Measurements from ENCODE around the gene GPATCH2.

GPATCH2 gene

DNA sequence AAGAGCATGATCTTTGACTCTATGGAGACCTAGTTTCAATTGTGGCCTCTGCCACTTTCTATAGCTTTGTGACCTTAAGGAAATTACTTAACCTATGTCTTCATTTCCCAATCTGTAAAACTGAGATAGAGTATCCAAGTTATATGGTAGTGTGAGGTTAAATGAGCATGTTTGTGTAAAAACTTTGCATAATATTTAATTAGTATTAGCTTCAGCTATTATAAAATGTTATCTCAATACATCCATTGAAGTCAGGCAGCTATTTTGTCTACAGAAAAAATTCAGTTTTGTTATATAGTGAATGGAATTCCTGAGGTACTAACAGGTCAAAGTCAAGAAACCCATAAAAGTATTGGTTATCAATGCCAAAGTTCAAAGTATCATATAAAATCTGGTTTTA, 53.6 kb downstream of the GPATCH2 start:
- DNase-seq: no peak

DNA sequence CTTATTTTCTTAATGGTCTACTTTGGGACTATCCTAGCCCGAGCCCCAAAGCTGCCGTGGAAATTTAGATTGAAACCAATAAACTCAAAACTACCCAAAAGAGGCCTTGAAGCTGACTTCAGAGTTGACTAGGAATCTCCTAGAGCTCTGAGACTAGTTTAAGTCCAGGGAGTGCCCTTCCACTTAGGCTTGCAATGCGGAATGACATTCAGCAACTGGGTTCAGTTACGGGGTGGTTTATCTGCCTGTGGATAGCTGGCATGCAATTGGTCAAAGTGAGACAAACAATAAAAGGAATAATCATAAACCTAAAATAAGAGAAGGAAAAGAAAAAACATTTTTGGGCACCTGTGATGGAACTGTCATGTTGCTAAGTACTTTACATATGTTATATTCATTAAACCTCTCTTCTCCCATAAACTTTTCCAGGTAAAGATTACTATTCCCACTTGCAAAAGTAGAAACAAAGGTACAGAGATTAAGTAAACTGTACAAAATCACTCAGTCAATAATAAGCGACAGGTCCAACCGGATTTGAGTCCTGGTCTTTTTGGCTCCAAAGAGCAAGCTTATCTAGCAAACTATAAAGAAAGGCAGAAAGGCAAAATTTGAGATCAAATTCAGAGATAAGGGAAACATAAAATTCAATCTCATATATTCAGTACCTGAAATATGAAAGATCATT, 56.5 kb downstream of the GPATCH2 start:
- no peak for DNase-seq

DNA sequence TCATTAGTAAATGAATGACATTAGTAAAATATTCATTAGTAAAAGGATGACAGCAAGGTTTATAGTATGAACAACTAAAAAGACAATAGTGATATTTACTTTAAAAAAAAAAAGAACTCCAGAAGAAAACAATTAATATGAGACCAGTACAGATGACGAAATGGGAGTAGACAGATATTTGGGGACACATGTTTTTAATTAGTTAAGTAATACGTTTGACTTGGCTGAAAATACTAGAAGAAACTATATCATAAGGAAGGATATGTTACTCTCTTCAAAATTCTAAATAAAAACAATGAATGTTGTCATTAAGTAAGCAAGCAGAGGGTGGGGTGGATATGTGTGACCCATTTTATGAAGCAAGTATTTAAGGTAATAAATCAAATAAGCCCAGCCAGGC, 61.9 kb downstream of the GPATCH2 start:
- no peak for DNase-seq

DNA sequence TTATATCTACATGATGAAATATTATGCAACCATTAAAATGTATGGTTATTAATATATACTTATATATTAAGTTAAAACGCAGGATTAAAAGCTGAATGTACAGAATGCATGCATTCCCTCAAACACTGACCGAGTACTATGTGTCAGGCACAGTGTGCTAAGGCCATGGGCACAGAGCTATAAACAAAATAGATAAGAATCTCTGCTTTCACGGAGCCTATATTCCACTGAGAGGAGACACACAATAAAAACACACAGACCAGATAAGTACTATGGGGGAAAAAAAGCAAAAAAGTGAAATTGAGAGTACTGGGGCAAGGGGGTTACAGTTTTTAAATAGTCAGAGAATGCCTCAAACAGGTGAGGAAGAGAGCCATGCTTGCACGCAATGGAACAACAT, 62.7 kb downstream of the GPATCH2 start:
- no peak for DNase-seq

DNA sequence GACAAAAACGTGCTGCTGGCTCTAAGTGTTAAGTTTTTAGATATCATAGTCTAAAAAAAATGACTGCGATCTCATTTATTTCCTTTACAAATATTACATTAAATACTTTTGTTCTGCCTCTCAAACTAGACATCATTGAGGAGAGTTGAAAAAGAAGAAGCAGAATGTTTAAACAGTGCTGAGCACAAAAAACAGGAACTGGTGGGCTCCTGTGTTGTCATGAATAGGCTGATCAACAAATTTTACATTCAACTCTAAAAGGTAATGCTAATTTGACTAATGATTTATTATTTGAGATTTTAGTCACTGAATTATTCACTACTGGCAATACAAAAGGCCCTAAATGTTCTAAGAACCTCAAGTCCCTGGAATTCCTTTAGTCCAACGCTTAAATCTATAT, 66.1 kb downstream of the GPATCH2 start:
- no peak for DNase-seq

DNA sequence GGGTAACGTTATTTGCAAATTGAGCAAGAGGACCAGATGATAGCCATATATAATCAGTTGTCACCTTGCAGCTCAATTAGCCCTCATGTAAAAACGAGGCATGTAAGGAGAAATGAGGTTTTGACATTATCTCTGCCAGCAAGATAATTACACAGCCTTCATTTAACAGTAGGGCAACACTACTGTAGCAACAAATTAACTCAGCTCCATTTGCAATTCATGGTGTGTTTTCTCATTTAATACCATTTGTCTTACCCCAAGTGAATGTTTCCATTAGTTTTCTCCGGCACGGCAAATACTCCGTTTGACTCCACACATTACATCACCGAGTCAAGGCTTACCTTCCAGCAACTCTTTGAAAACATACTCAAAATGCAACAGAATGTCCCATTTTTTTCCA, 66.7 kb downstream of the GPATCH2 start:
- no peak for DNase-seq

DNA sequence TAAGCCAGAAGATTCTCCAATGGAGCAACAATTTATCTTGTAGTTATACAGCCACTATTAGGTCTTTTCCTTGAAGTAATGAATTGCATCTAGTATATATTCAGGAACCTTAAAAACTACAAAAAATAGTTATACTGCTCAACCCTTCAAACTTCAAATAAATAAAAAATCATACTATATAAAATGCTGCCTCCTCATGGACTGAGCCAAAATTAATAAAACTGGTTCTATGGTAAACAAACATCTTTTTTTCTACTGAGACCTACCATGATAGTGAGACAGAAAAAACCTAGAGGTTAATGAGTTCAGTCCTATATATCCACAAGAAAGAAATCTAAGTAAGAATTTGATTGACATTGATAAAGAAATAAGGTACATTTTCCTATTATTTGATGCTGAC, 67.7 kb downstream of the GPATCH2 start:
- no peak for DNase-seq

DNA sequence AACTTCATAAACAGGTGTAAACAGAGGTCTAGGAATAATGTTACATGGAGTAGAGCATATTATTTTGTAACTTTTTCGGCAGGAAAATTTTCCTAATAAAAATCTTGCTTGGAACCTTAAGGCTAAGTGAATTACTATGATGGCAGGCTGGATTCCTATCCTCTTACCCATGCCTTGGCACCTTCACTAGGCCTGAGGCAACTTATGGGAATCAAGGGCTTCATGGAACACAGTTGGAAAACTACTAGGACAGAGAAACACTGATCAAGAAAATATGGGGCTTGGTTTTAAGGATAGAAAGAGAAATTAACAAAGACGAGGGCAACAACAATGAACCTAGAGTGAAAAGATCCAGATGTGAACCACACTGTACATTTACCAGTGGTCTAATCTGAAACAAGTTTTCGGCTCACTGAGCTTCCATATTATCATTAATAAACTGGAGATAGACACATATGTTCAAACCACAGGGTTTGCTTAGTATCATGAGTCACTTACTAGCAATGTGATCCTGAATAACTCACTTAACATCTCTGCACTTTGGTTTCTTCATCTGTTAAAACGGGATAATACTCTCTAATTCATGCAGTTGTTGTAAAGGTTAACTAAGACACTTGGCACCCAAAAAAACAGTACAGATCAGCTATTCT, 68.5 kb downstream of the GPATCH2 start:
- no peak for DNase-seq

DNA sequence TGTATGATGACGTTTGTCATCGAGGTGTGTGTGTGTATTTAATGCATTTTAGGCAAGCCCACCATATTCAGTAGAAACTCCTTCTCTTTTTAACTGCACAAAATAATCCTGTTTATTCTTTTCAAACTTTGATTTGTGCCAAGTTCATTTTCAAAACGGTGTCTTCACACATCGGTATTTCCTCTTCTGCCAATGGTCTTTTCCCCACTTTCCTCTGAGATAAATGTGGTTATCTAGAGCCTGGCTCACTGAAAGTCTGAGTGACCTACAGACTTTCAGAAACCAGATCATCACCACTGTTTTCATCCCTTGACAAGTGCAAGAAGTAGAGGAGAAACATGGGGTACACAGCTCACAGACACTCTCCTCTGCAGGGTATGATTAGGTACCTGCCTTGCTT, 69.4 kb downstream of the GPATCH2 start:
- no peak for DNase-seq

DNA sequence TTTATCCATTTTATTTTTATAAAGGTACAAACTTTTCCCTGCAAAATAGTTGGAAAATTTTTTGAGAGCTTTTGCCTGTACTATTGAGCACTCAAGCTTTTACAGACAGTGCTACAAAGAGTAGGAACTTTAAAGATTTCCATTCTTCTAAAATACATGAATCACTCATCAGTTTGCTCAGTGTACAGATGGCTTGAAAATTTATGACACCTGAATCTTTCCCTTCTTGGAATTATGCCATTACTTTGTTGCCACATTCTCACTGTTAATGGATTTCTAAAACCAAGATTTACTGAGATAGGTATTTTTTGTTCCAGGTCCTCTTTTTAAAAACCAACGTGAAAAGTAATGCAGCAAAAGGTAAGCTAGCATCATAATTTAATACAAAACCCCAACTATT, 76.0 kb downstream of the GPATCH2 start:
- DNase-seq: no peak

DNA sequence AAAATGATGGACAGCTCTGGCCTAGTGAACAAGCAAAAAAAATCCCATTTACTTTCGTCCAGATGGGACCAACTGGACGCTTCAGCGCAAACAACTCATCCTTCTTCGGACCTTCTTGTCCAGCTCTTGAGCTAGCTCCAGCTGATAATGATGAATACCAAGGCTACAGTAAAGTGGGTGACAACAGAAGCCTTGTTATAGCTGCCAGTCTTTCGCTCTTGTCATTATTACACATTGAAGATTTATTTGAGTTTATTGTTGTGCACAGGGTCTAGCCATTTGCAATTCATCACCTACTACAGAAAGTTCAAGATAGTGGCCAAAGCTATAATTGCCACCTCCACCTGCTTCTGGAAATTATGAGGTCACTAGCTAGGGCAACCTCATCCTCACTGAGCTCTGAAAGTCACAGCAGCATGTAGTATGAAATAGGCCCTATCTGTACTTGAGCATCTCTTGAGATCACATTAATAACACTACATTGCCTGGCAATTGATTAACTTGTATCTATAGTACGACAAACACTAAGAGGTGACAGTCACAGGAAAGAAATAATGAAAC, 76.9 kb downstream of the GPATCH2 start:
- DNase-seq: peak; percentile 65

DNA sequence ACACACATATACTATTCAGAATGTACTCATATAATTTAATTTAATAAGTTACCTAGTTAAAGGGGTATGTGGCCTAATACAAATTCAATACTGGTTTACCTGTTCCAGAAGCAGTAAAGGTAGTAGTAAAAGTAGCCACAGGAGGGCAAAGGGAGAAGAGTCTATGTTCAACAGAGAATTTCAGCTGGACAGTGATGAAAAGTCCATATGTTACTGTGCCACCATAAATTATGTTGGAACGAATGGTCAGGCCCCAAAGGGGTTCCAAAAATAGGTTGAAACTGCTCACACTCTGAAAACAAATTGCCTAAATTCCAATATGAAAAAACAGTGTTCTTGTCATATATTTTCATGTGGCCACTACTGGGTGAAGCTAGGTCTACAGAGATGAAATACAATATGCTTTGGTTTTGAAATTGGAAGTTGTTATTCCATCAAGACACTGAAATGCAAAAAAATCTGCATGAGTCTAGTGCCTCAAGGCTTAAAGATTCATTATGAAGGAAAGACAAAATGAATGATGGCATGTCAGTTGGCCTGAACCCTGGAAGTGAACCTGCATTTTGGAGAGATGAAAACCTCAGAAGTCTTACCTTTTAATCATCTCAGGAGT, 78.4 kb downstream of the GPATCH2 start:
- no peak for DNase-seq

DNA sequence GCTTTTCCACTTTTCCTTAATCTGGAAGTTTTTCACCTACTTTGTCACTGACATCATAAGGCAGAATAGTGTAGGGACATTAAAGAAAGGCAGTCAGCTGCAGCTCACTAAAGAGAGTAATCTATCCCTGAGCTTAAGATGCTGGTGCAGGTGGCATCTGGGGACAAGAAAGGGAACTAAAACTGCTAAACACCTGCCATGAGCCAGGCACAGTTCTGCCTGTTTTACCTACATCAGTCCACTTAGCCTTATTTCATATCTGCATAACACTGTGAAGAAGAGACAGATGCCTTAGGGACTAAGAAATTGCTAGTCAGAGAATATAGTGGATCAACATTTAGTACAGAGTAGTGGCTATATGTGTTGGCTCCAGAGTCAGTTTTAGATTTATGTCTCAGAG, 88.1 kb downstream of the GPATCH2 start:
- peak; percentile 46 for DNase-seq

DNA sequence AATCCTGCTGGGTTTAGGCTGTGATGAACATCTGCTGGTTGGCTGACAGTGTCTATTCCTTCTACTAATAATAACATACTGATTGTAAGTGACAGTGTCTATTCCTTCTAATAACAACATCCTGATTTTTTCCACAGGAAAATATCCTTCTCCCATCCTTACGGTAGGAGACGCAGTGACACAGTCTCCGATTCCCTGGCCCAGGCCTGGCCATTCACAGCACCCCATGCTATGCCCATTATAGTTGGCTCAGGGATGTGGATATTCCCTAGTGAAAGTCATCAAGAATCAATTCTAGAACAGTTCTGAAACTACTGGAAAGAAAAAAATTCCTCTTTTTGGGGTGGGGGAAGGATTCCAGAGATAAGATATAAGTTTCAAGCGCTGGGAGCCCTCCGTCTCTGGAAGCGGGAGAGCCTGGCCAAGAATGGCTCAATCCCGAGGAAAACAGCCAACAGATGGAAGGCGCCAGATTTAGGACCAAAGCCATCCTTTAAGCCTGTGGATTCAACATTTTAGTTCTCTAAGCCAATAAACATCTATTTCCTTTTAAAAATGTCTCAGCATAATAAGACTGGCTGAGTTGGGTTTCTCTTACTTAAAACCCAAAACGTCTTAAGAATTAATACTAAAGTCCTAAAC, 88.6 kb downstream of the GPATCH2 start:
- DNase-seq: no peak

DNA sequence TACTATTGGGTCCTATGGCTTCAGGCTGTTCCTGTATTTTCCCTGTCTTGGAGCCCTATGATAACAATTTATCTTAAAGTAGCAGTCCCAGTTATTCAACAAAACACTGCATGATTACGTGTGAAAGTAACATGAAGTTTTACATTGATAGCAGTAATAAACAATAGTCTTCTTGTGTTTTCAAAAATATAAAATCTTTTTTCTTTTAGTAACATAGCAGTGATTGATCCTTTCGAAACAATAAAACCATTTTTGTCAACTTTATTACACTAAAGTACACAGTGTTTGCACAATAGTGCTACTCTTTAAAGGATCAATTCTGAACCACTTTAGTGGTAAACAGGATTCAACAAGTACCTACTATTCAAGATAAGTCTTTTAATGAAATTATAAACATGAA, 90.6 kb downstream of the GPATCH2 start:
- no peak for DNase-seq

DNA sequence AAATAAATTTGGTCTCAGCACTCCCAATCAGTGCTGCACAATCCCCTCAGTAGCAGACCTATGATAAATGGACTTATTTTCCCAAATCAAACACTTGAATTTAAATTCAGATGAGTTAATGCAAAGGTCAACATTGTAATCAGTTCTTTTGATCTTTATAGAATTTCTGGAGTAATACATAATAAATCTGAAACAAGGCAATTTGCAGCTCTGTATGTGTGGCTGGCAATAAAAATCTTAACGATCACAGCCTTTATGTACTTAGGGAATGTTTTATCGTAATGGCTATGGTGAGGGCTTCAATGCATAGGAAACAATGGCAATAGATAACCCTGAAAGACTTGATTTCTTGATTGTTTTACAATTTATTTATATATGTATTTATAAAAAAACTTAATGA, 91.4 kb downstream of the GPATCH2 start:
- no peak for DNase-seq

DNA sequence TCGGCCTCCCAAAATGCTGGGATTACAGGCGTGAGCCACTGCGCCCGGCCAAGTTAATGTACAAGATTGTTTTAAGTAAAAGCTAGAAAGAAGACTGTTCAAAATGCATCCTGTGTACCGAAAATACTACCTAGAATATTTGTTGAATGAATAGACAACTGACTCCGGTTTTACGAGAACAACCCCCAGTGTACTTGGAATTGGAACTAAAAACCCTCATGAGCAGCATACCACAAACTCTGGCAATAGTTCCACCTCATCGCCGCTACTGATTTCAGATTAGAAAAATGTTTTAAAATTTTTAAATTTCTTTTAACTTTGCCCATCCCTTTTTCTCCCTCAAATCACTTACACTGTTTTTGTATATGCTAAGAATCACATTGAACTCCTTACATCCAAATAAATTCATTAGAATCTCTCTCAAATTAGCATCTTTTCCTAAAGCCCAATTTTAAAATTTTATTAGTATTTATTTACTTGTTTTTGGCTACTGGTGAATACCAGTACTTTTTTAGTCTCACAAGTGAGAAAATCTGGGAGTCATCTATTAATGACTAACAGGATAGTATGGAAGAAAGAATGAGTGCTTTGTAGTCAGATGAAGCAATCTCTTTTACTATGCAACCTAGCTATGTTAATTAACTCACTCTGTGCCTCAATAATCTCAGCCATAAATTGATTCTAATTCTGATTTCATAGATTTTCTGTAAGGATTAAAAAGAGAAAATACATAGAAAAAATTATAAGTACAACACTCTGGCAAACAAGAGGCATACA, 95.1 kb downstream of the GPATCH2 start:
- DNase-seq: no peak

DNA sequence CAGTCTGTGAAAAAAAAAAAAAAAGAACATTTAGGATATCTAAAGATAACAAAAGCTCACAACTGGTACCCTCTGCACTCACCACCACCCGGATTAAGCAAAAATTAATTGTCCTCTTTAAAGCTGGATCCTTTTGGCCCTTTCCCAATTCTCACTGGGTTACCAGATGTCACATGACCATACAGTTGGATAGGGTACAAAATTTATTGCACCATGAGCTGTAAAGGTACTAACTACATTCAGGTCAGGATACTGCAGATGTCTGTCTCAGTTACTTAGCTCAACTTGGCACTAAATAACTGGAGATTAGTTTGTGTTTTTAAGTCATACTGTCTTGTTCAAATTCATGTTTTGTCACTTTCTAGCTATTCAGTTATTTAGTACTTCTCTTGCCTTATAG, 96.3 kb downstream of the GPATCH2 start:
- DNase-seq: peak; percentile 17

DNA sequence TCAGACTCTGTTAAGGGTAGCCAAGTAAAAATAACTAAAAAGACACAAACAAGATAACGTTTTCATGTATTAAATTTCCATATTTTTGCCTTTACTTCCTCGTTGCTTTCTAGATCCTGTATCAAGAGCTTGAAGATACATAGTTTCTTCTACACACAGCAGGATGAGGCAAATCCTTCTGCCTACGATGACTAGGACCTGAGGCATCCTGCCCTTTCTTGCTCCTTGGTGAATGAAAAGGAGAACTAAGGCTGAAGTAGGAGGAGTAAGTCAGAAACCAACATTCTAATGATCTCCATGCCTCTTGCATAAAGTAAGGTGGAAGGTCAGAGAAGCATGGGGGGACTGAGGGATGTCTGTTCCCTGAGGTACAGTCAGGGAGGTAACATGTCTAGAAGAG, 102.6 kb downstream of the GPATCH2 start:
- DNase-seq: no peak

DNA sequence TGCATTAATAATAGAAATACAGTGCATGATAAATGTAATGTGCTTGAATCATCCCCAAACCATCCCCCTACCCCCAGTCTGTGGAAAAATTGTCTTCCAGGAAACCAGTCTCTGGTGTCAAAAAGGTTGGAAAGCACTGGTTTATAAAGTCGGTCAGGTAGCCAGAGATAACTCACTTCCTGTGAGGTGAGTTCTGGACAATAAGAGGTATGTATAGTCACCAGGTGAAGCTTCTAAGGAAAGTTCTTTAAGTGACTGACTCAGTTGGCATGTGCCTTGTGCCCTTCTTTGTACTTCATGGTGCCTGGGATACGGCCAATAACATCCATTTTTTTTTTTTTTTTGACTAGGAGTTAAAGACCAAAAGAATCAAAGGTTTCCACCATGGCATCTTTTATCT, 103.7 kb downstream of the GPATCH2 start:
- no peak for DNase-seq

DNA sequence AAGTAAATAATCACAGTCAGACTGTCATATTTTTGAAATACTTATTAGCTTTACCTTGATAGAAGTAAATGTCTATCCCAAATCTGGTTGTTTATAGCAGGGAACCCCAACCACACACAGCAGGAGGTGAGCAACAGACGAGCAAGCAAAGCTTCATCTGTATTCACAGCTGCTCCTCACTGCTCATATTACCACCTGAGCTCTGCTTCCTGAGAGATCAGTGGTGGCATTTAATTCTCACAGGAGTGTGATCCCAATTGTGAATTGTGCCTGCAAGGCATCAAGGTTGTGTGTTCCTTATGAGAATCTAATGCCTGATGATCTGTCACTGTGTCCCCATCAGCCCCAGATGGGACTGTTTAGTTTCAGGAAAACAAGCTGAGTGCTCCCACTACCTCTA, 104.3 kb downstream of the GPATCH2 start:
- DNase-seq: no peak

DNA sequence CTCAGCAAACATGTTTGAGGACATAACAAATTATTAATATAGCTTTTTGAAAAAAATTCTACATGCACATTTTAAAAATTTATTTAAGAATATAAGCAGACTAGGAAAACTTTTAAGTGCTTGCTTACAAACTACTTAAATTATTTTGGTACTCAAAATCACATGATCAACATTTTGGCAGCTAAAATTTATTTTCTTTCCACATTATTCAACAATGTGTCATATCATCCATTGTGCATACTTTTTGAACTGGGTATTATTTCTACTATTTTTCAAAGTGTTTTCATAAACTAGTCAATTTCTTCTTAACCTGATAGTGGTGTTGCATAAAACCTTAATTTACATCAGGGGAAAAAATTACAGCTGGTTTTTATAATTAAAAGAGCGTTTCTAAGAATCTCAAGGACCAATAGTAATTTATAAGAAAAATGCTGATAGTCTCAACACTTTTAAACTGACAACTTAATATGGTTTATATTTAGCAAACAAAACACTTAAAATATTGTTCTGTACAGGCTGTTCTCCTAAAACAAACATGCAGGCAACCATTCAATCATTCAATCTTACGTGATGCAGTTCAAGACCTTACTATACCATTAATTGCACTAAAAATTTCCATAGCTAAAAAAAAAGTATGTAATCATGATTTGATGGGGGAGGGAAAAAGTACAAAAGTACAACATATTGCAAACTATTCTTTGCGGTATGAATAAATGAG, 105.0 kb downstream of the GPATCH2 start:
- DNase-seq: no peak

All from NCI-H82 (cell line).